Common myeloid progenitor, CD34-positive (primary cell): Measurements from ENCODE around the gene DCP2.
A peak's percentile ranks its signal among the peaks of the same experiment; 100 is the strongest.

Experiments
- CTCF ChIA-PET: fragments of 350-600 bp; sonication (Branson Sonifier 250); formaldehyde crosslinking; loops from one replicate; lab custom pipeline; 2021; ENCODE audit warnings: antibody characterized with exemption; lab: Charles Lee
- POLR2A ChIA-PET: fragments of 350-600 bp; sonication (Branson Sonifier 250); formaldehyde crosslinking; loops from one replicate; lab custom pipeline; 2021; ENCODE audit warnings: antibody characterized with exemption; lab: Charles Lee
- DNase-seq, 3 donors: peaks; one replicate each; pipeline versions ENCODE4 v3.0.0 to v3.0.0-alpha.2; 2013
- H3K27ac ChIP-seq, 2 experiments: 1 replicate in 1 of 2; 2 replicates in 1 of 2; pipeline ENCODE4 v1.7.0; 2013; ENCODE audit warnings: inconsistent platforms in 2 of 2, low read length in 2 of 2, mild to moderate bottlenecking in 2 of 2, low read depth in 1 of 2, moderate library complexity in 1 of 2; ENCODE audit not compliant: severe bottlenecking in 2 of 2, insufficient read depth in 1 of 2, poor library complexity in 1 of 2
- H3K27me3 ChIP-seq, 5 experiments: replicated peaks in 2 of 5; 1 replicate in 3 of 5; 2 replicates in 2 of 5; pipeline versions ENCODE4 v1.6.1 to v1.7.0; 2013; ENCODE audit warnings: low read length in 4 of 5, mild to moderate bottlenecking in 2 of 5, moderate library complexity in 2 of 5, inconsistent platforms in 1 of 5; ENCODE audit not compliant: insufficient read depth in 5 of 5, control insufficient read depth in 4 of 5
- H3K36me3 ChIP-seq, 4 experiments: 1 replicate in 2 of 4; 2 replicates in 2 of 4; pipeline versions ENCODE4 v1.6.1 to v1.7.0; 2013; ENCODE audit warnings: low read length in 3 of 4, control low read depth in 1 of 4, mild to moderate bottlenecking in 1 of 4; ENCODE audit not compliant: control insufficient read depth in 4 of 4, insufficient read depth in 4 of 4
- H3K4me1 ChIP-seq, 4 experiments: 1 replicate in 3 of 4; 2 replicates in 1 of 4; pipeline versions ENCODE4 v1.6.1 to v1.7.1; 2013; ENCODE audit warnings: low read length in 3 of 4, mild to moderate bottlenecking in 3 of 4, control low read depth in 1 of 4, inconsistent platforms in 1 of 4, moderate library complexity in 1 of 4; ENCODE audit not compliant: control insufficient read depth in 4 of 4, insufficient read depth in 4 of 4; ENCODE audit errors: control extremely low read depth in 1 of 4
- H3K4me3 ChIP-seq, 7 experiments: 1 replicate in 4 of 7; 2 replicates in 3 of 7; pipeline versions ENCODE4 v1.5.1 to v1.7.0; 2013; ENCODE audit warnings: mild to moderate bottlenecking in 7 of 7, low read length in 6 of 7, moderate library complexity in 6 of 7, inconsistent platforms in 2 of 7, low read depth in 2 of 7, control low read depth in 1 of 7; ENCODE audit not compliant: insufficient read depth in 4 of 7, control insufficient read depth in 1 of 7; ENCODE audit errors: extremely low read depth in 1 of 7
- H3K9me3 ChIP-seq, 5 experiments: 1 replicate in 4 of 5; 2 replicates in 1 of 5; pipeline versions ENCODE4 v1.6.1 to v1.7.1; 2013; ENCODE audit warnings: low read length in 4 of 5, mild to moderate bottlenecking in 2 of 5, inconsistent platforms in 1 of 5, low read depth in 1 of 5, moderate library complexity in 1 of 5; ENCODE audit not compliant: control insufficient read depth in 4 of 5, insufficient read depth in 2 of 5; ENCODE audit errors: control extremely low read depth in 1 of 5
- WGBS: methylation state at CpG from one replicate; pipeline ENCODE4 v1.1.5; 2013; ENCODE audit not compliant: insufficient coverage; 5-methylcytosine and 5-hydroxymethylcytosine counted together

Gene DCP2

DNA sequence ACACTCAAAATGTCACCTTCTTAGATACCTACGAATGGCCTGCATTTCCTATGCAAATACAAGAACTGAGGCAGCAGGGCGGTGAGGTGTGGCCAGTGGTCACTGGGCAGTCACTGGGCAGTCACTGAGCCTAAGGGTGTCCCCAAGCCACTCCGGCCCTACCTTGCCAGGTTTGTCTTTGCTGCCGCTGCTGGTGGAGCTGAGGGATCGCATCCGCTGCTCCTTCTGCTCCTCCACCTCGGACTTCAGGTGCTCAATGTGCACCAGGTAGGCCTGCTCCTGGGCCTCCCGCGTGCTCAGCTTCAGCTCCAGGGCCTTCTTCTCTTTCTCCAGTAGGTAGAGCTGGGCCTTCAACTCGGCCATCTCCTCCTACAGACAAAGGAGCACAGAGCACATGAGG, 72.3 kb downstream of the DCP2 start:
- no peaks in the 10 kb centered on the region for H3K9me3 ChIP-seq
- H3K27ac ChIP-seq: no peak overlapping the region
- WGBS: 94% methylated on average over 9 of the region's 10 CpGs
- CTCF ChIA-PET: interaction anchor here (1.3 kb wide), 1 partner anchor 10 kb away, joined by 4 read pairs; no protein-coding TSS in a partner anchor
- POLR2A ChIA-PET: no interaction called here
- H3K27me3 ChIP-seq: peaks cover 0 to 6% (median 0%) of the 10 kb centered on the region in 5 experiments
- H3K36me3 ChIP-seq: no peaks in the 10 kb centered on the region
- peaks cover 0 to 17% (median 5%) of the 10 kb centered on the region in 4 experiments for H3K4me1 ChIP-seq
- DNase-seq: no peak
- H3K4me3 ChIP-seq: no peak overlapping the region

DNA sequence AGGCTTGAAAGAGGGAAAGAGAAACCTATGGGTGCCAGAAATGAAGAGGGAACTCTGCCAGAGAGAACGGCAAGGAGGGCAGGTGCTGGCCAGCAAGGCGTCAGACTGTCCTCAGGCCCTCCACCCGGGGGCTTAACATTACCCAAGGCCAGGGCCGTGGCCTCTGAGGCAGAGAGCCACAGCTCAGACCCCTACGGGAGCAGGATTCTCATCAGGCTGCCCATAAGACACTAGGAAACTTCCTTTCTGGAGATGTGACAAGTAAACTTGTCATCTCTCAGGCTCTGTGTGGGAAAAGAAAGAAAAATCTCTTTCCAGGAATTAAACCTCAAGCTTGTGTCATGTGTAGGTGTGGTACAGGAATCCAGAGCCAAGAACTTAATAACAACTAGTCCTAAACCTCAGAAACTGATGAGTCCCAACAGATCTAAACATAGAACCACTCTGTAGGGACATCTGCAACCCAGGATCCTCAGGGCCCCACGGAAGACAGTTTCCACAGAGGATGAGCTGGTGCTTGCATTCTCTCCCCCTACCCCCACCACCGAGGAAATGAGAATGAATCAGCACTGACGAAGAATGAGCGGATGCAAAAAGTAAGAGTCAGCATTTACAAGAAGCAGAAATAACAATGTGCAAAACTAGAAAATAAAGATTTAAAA, 74.3 kb downstream of the DCP2 start:
- ChIA-PET POLR2A (no interaction called here), CTCF (no interaction called here)
- 80% methylated on average over 5 of the region's 9 CpGs for WGBS

DNA sequence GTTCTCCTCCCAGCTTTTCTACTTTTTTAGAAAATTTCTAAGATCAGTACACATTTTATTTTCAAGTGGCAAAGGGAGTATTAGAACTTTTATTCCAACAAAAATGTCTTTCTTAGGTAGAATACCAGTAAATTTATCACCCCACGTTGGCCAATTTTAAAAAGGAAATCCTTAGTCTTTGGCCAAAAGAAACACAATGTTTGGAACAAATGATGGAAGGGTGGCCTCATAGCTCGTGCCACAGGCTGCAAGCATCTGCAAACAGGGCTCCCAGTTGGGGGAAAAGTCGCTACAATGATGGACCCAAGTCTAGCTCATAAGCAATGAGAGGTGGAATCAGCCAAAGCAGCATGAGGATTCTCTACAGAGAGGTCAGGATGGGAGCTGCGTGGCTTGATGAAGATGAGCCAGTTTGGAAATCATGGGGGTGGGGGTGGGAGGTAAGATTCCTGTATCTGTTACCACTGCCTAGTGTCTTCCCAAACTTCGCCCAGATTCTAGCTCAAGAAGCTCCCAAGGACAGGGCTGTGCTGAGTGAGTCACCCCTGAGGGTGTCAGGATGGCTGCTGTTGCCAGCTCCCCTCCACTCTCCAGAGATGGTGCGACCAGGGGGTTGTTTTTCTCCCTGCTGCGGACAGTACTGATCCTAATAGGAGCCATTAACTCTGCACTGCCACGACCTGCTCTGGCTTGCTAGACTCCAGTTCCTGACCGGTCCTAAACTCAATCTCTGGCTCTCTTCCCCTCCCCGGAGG, 75.6 kb downstream of the DCP2 start:
- ChIA-PET CTCF (interaction anchor here (0.7 kb wide), 1 partner anchor 12 kb away, joined by 3 read pairs; no protein-coding TSS in a partner anchor), POLR2A (no interaction called here)
- Histone ChIP-seq H3K9me3 (no peaks in the 10 kb centered on the region), H3K27ac (no peak overlapping the region), H3K36me3 (no peaks in the 10 kb centered on the region), H3K27me3 (peaks cover 0 to 6% (median 0%) of the 10 kb centered on the region in 5 experiments), H3K4me3 (no peak overlapping the region), H3K4me1 (peaks cover 0 to 19% (median 5%) of the 10 kb centered on the region in 4 experiments)
- no peak for DNase-seq
- 92% methylated on average over 9 of the region's 10 CpGs for WGBS

More for the DNA sequence above, 74.3 kb downstream of the DCP2 start:
- Histone ChIP-seq H3K4me1 (peaks cover 0 to 17% (median 5%) of the 10 kb centered on the region in 4 experiments), H3K36me3 (no peaks in the 10 kb centered on the region), H3K27me3 (peaks cover 0 to 6% (median 0%) of the 10 kb centered on the region in 5 experiments), H3K27ac (no peak overlapping the region), H3K4me3 (no peak overlapping the region), H3K9me3 (no peaks in the 10 kb centered on the region)
- peak in 2 of 3 donors; percentile 42 to 47 for DNase-seq

DNA sequence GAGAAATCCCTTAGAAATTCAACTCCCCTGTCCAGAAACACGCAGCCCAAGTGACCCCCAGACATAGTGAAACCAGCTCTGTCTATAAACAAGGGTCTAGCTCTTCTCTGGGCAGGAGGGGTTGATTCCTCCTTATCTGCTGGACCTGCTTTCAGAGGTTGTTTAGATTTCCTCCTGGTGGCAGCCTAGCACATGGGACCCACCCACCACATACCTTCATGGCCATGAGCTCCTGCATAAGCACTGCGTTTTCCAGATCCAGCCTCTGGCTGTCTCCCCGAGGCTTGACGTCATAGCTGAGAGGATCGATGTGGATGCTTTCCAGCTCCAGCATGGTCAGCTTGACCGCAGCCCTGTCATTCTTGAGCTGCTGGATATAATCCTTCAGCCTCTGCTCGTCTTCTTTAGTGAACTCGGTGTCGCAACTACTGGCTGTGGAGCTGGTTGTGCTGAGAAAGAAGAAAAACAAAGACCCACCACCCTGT, 77.0 kb downstream of the DCP2 start:
- Histone ChIP-seq H3K27ac (no peak overlapping the region), H3K27me3 (peaks cover 0 to 6% (median 0%) of the 10 kb centered on the region in 5 experiments), H3K9me3 (no peaks in the 10 kb centered on the region), H3K4me3 (no peak overlapping the region), H3K36me3 (no peaks in the 10 kb centered on the region), H3K4me1 (peaks cover 0 to 14% (median 0%) of the 10 kb centered on the region in 4 experiments)
- ChIA-PET CTCF (interaction anchor here (0.6 kb wide), 1 partner anchor 457 kb away, joined by 3 read pairs; no protein-coding TSS in a partner anchor), POLR2A (no interaction called here)
- 98% methylated on average over 9 of the region's 9 CpGs for WGBS
- DNase-seq: no peak

DNA sequence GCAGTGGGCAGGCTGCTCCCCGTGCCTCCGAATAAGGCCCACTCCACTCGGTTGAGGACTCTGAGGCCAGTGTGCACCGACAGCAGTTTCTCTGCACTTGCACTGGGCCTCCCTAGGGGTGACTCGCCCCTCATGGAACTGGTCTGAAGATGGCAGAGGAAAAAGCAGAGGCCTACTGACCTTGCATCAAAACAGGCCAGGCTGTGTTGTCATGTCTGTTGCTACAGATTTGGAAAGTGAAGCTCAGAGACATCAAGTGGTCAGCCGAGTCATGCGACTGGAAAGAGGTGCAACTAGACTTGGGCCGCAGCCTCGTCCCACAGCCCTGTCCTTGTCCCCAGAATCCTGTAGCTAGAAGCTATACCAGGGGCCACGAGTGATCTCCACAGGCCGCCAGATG, 78.3 kb downstream of the DCP2 start:
- Histone ChIP-seq H3K27ac (no peak overlapping the region), H3K27me3 (peaks cover 0 to 6% (median 0%) of the 10 kb centered on the region in 5 experiments), H3K4me1 (peaks cover 0 to 27% (median under 1%) of the 10 kb centered on the region in 4 experiments), H3K4me3 (no peak overlapping the region), H3K36me3 (no peaks in the 10 kb centered on the region), H3K9me3 (no peaks in the 10 kb centered on the region)
- ChIA-PET CTCF (no interaction called here), POLR2A (no interaction called here)
- WGBS: 98% methylated on average over 11 of the region's 11 CpGs
- no peak for DNase-seq

DNA sequence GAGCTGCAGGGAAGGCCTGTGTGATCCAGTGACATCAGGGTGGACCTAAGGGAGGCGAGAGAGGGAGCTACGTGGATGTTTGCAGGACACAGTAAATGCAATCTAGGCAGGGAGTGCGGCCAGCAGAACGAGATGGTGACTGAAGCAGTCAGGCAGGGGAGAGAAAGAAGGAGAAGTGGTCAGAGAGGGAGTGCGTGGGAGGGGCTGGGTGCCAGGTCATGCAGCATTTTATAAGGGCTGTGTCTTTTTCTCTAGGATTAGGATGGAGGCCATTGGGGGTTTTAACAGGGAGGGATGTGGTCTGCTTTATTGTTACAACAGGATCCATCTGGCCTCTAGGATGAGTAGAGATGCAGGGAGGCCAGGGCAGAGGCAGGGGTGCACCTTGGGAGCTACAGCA, 80.4 kb downstream of the DCP2 start:
- Histone ChIP-seq H3K9me3 (no peaks in the 10 kb centered on the region), H3K27ac (no peak overlapping the region), H3K4me1 (peaks cover 0 to 25% (median under 1%) of the 10 kb centered on the region in 4 experiments), H3K36me3 (no peaks in the 10 kb centered on the region), H3K4me3 (no peak overlapping the region), H3K27me3 (peaks cover 0 to 6% (median 0%) of the 10 kb centered on the region in 5 experiments)
- no peak for DNase-seq
- 79% methylated on average over 4 of the region's 5 CpGs for WGBS
- ChIA-PET CTCF (interaction anchor here (0.7 kb wide), 1 partner anchor 61 kb away, joined by 4 read pairs; no protein-coding TSS in a partner anchor), POLR2A (no interaction called here)
